ENCODE results near the gene KRT82. TPM values are rescaled to one million over a fixed set of nuclear protein-coding genes. Genes with fewer than 3 reads are reported as not detected.
"Not testable (repeated sequence)": the region's sequence is repeated elsewhere in the genome, so short reads cannot be mapped to it uniquely, and the experiment has no call there.

Gene KRT82
- total RNA-seq, 1 donor from 2014 or later = 15.8 TPM

DNA sequence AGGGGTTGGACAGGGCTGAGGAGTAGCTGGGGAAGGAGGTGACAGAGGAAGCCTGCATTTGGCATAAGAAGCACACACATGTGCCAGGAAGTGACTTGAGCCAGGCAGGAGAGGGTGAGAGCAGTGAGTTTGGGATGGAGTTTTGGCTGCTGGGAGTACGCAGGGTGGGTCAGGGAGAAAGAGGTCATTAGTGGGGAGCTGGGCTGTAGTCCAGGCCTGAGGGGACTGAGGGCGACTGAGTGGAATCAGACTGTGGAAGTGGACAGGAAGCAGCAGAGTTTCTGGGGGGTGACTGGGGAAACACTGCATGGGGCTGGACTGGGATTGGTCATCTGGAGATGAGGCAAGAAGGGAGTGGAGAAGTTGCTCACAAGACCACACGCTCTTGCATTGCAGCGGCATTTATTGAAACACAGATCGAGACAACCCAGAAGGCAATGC is 46.5 kb downstream of the KRT82 start:
- DNase-seq = no peak

DNA sequence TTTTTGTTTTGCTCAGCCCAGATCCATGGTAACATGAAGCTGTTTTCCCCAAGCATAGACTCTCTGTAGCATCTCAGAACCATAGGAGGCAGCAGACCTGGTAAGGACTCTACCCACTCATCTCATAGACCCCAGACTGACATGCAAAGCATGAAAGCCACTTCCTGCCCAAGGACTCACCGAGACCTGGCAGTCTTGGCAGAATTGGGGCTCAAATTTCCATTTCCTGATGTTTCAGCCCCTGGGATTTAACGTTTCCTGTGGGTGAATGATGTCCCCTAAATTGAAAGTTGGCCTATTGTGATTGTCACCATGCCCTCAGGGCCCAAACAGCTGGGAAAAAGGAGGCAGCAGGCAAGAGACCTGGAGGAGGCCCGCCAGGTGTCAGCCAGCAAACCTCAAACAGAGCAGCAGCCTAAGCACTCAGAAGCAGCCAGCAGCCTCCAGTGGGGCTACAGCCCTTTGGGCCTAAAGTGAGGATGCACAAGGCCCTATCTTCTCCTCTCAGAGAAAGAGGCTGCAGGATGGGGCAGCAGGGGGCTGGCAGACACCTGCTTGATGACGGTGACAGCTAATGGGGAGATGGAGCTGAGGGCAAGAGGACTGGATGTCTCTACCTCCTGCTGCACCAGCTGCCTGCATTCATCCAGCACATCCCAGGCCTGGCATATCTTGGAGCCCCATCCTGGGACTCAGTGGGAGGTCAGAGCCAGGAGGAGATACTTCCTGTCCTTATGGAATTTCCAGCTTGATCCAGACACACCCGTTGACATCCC is 47.4 kb downstream of the KRT82 start:
- DNase-seq = no peak

DNA sequence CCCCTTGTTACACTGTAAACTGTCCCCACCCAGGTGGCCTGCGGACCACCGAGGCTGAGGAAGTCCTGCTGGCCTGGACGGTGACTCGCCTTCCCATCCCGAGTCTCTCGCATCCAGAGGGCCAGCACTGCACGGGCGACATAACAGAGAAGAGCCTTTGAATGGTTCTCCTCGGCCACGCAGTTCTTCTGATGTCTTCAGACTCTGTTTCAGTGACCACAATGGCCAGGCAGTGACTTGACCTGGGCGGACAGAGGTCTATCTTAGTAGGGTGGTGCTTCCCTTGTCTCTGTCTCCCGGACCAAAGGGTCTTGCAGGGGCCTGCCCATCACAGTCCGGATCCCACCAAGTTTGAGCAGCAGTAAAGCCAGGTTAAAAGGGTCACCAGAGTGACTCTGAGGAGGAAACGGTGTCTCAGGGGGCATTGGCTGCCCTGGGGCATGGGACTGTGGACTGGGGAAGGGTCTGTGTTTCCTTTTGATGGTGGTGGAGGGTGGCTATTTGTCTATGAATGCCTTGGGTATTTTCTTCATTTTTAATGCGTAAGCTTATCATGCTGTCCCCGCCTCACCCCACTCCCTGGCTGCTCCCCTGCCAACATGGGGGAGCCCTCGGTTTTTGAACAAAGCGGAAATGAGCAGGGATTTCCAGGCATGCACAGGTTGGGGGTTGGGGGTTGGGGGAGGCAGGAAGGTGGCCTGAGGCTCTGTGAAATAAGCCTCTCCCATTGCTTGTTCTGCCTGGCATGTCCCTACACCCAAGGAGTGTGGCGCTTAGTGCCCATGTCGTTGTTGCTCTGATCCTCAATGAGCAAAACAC is 49.2 kb downstream of the KRT82 start:
- DNase-seq = no peak

DNA sequence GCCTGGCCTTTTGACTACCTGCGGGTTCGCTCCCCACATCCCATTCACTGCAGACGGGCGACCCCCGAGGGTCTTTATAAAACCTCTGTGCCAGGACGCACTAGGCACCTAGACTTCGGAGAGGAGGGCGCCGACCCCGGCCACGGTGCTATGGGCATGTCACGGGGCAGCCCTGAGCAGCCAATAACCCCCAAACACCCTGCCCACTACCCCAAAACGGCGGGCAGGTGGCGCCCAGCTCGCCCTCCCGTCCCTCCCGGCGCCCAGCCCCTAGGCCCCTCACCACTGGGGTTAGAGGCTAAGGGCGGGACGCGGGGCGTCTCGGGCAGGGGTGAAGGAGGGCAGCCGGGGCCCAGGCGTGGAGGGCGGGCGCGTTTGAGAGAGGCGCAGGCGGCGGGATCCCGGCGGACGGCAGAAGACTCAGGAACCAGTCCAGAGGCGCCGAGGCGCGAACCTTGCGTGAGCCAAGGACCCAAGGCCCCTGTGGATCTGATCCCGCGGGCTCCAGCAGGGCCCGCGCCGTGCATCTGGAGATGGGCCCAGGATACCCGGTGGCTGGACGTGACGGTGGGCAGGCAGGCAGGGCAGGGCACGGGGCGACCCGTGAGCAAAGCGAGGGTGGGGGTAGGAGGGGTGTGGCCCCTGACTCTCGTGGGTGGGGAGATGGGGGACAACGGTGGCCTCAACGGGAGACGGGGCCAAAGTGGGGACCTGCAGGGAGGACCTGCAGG is 49.9 kb downstream of the KRT82 start:
- no peak for DNase-seq

DNA sequence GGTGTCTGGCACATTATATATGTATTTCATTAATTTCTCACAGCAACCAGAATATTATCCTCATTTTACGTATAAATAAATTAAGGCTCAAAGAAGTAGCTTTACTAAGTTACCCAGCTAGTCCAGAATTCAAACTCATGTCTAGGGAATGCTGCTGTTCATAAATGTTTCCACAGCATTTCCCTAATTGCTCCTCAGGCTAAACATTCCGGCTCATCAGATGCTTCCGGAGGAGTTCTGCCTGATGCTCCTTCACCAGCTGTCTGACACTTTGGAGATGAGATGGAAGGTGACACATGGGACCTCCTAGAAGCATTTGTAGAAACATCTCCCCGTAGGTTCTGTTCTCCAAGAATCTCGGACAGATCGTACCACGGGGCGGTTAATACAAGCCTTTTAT is 51.0 kb downstream of the KRT82 start:
- DNase-seq = no peak

DNA sequence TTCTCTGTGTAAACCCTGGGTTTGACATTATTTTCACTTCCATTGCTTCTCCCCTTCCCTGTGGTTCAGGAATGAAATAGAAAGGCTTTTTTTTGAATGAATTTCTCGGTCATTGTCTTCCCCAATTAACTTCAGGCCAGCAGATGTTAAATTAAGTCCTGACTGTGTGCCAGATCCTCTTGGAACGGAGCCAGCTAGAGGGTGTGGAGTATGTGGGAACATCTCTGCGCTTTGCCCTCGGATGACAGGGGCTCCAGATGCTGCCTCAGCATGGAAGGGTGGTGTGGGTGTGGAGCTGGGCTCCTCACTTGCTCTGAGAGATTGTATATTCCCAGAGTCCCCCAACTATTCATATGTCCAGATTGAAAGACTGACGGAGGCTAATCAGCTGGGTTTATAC is 51.9 kb downstream of the KRT82 start:
- DNase-seq = no peak

DNA sequence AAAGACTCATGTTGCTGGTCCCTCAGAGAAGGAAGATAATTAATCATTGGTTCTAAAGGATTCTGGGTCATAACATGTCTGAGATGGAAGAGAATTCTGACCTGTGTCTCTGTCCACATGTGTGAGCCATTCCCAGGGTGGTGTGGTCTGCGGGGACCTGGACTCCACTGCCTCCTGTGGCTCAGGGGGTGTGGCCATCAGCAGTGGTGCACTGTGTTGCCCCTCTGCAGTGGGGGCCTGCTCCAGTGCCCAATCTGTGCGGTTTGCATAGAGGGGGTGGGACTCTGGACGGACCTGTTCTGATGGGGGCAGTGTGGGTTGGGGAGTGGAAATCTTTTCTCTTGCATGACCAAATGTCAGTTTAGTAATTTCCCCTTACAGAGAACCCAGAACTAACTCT is 52.4 kb downstream of the KRT82 start:
- DNase-seq = no peak

DNA sequence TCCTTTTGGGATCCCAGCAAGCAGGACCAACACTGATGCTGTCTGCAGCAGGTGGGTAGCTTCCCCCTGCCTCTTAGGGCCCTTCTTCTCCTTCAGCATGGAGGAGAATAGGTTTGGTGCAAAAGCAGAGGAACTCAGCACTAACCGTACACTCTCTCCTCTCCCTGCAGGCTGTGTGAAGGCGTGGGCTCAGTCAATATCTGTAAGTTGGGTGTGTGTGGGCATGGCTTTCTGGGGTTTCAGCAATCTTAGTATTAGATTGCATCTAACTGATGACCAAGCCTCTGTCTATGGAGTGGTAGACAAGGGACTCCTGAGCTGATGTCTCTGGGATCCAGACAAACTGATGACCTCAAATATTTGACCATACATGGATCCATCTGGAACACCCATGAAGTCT is 53.2 kb downstream of the KRT82 start:
- DNase-seq = no peak

DNA sequence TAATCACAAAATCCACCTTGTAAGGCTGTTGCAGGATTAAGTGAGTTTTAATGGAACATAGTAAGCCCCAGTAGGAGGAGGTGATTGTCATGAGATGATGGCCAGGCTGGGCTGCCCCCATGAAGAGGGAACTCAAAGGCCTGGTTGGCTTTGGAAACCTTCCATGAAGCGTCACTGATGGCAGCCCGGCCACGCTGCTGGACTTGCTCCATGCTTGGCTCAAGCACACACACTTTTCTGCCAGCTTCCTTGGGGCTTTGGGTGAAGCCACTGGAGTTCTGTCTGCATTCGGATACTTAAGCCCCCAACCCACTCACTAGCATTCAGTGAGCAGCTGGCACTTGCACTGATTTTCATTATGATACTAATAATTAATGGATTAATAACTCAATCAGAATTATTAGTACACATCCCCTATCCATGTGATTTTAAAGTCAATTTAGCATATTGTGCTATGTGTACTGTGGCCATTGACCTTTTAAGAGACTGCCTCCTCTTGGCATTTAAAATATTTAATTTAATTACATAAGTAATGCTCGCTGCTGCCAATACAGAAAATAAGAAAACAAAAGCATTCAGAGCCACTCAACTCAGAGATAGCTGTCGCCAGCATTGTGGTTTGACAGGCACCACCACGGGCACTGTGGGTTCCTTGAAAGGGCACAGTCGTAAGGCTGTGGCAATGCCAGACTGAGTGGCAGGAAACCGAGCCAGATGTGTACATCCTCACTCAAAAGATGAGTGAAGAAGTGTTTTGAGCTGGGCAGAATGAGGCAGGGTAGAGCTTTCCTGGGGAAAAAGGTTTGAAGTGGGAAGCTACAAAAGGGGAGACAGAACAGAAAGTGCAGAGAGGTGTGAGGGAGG is 54.7 kb downstream of the KRT82 start:
- no peak for DNase-seq

DNA sequence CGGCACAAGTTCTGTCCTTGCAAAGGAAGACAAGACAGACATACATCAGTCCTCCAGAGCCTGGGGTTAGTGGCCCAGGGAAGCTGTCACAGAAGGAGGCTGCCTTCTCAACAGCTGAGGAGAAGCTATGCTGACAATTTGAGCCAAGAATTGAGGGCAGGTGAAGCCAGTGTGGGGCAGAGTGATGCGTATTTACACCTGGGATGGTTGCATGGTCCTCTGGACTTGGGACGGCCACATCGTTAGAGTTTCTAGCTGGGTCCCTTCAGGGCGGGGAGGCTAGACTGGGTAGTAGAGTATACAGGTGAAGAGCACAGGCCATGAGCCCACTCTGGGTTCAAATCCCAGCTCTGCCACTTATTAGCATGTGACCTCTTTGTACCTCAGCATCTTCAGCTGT is 55.3 kb downstream of the KRT82 start:
- DNase-seq = no peak

DNA sequence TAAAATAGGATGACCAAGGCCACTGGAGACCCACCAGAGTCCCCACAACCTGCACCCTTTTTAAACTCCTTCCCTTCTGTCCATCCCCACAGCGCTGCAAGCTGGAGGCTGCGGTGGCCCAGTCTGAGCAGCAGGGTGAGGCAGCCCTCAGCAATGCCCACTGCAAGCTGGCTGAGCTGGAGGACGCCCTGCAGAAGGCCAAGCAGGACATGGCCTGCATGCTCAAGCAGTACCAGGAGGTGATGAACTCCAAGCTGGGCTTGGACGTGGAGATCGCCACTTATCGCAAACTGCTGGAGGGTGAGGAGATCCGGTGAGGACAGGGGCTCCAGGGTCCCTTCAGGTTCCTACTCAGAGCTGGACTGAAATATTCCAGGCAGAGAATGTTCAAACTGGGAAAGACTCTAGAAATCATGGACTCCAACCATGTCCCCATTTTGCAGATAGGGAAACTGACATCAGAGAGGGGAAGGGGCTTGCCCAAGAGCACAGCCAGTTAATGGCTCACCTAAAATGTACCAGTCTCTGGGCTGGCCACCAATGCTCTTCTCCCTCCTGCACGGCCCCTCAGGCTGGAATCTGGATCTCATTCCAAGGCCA is 56.0 kb downstream of the KRT82 start:
- DNase-seq = no peak

DNA sequence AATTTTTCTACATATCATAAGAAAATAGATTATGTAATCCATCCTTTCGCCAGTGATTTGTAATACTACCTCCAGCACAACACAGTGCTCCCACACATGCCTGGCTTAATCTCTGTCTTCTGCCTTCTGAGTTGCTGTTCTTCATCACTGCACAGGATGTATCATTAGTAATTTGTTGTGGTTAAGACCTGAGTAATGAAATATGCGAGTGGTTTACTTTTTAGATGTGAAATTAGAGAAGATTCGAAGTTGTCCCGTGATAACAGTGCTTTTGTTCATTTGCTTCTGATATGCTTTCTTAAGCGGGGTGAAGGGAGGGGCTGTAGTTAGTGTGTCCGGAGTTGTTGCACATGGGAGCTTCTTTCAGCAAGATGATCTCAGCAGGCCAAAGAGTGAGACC is 56.9 kb downstream of the KRT82 start:
- no peak for DNase-seq

DNA sequence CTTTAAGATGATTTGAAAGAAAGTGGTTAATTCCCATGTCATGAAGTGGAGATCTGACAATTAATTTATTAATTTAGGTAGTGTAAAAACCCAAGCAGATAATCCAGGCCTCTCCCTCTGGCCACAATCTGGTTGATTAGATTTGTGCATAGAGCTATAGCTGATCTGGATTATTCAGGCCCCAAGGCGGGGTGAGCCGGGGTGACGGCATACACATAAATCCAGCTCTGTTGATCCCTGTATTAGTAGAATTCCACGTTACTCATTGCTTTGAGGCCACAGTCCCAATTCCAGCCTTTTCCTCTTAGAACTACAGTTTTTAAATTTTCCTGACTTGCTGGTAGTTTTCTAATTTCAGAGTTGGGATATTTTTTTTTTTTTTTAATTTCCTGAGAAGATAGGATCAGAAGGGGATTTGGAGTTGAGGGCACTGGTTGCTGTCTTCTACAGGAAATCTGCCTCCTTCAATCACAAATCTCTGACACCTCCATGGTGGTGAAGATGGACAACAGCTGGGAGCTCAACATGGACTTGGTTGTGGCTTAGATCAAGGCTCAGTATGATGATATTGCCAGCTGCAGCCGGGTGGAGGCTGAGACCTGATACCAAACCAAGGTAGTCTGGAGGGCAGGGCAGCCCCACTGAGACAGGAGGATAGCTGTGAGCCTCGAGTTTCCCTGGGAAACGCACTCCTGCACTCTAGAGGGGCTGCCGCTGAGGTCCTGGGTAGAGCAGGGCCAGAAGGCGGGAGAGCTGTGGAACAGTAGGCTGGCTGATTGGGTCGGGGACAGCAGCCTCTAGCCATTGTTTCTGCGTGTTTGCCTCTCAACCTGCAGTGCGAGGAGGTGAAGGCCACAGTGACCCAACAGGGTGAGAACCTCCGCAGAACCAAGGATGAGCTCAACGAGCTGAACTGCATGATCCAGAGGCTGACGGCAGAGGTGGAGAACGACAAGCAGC is 58.3 kb downstream of the KRT82 start:
- no peak for DNase-seq

DNA sequence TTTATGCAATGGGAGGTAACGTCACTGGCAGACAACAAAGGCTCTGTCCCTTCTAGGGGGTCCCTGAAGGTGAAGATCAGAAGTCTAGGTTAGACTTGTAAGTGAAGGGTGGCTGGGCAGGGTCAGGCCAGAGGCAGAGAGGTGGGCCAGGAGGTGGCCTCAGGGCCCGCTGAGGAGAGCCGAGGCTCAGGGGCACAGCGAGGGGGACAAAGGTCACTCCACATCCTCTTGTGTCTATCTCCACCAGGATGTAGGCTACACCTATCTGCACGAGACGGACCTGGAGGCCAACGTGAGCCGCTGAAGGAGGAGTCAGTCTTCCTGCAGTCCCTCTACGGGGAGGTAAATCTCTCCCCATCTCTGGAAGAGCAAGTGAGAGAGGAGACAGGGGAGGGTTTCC is 59.1 kb downstream of the KRT82 start:
- DNase-seq = no peak

DNA sequence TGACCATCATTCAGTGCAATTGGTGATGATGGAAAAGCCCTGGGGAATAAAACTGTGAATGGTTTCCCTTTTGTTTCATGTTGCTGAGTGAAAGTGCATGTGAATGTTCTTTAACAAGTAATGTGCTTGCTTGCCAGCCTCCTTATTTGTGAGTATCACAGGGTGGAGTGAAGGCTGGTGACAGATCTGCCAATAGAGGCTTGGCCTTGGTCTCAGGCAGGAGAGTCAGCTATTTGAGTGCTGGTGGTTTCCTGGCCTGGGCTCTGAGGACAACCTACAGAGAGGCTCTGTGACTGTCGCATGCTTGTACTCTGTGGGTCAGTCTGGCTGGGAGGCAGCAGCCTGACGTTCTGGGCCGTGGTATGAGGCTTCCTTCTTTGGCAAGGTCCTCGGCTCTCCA is 59.5 kb downstream of the KRT82 start:
- no peak for DNase-seq

DNA sequence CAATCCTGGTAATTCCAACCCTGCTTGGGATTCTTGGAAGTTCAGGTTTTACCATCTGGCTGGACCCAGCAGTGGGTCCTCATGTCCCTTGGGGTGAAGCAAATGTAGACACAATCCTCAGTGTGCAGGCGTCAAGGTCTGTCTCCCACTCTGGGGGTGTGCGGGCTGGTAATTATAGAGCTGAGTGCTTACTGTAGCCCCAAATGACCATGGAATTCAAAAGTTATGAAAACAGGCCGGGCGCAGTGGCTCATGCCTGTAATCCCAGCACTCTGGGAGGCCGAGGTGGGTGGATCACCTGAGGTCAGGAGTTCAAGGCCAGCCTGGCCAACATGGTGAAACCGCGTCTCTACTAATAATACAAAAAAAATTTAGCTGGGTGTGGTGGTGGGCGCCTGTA is 61.1 kb downstream of the KRT82 start:
- not testable (repeated sequence) for DNase-seq

DNA sequence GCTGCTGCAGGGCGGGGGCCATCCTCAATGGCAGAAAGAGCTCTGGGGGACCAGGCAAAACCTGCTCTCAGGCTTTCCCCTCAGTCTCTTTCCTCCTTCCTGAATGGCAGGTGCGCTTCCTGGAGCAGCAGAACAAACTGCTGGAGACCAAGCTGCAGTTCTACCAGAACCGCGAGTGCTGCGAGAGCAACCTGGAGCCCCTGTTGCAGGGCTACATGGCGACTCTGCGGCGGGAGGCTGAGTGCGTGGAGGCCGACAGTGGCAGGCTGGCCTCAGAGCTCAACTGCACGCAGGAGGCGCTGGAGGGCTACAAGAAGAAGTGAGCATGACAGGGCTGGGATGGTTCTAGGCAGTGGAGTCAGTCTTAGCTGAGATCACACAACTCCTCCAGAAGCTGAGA is 62.0 kb downstream of the KRT82 start:
- no peak for DNase-seq
